Astrocyte (in vitro differentiated cells and primary cell): ENCODE data around the gene MBNL2.

Experiments
- CTCF ChIP-seq: IDR thresholded peaks from 2 replicates; pipeline ENCODE4 v1.5.1; 2011; ENCODE audit warnings: low read depth, mild to moderate bottlenecking, inconsistent platforms, low read length, moderate library complexity; ENCODE audit not compliant: insufficient read depth
- EZH2 ChIP-seq: IDR thresholded peaks from 2 replicates; pipeline ENCODE4 v1.6.1; 2012; ENCODE audit warnings: mild to moderate bottlenecking, low read length, inconsistent platforms; ENCODE audit not compliant: insufficient read depth

GRCh38 chr13:97202761-97203160 lies 19.4 kb upstream of the MBNL2 start:
- TF ChIP-seq CTCF (no peak), EZH2 (no peak)
